Measurements from ENCODE around the gene UBE3D.

DNA sequence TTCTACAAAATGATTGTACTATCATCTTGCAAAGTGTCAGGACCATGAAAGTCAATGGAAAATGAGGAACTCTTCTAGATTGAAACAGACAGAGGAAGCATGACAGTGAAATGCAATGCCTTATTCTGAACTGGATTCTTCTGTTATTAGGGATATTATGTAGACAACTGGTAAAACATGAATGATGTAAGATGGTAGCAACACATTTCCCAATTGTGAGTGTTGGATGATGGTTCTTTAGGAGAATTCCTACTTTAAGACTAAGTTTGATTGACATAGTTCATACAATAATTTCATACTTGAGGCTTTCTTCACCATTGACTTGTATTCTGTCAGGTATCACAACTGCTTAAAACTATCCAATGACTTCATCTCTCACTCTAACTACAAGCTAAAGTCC lies 4.5 kb downstream of the UBE3D start:
- TF ChIP-seq, protein P1, sequence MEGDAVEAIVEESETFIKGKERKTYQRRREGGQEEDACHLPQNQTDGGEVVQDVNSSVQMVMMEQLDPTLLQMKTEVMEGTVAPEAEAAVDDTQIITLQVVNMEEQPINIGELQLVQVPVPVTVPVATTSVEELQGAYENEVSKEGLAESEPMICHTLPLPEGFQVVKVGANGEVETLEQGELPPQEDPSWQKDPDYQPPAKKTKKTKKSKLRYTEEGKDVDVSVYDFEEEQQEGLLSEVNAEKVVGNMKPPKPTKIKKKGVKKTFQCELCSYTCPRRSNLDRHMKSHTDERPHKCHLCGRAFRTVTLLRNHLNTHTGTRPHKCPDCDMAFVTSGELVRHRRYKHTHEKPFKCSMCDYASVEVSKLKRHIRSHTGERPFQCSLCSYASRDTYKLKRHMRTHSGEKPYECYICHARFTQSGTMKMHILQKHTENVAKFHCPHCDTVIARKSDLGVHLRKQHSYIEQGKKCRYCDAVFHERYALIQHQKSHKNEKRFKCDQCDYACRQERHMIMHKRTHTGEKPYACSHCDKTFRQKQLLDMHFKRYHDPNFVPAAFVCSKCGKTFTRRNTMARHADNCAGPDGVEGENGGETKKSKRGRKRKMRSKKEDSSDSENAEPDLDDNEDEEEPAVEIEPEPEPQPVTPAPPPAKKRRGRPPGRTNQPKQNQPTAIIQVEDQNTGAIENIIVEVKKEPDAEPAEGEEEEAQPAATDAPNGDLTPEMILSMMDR (IDR thresholded peaks at IDR 0.05; ENCODE audit: low read length), result no peak
- TF ChIP-seq EZH2 (optimal IDR thresholded peaks at IDR 0.05; ENCODE audit: low read depth, low read length) (no peak), EZH2phosphoT487 (IDR thresholded peaks at IDR 0.05; ENCODE audit: low read length) (no peak)
